VCaP (cell line): Measurements from ENCODE around the gene ZSWIM5.
"Not testable (repeated sequence)": the region's sequence is repeated elsewhere in the genome, so short reads cannot be mapped to it uniquely, and the experiment has no call there.

Source experiments
- H3K27ac ChIP-seq: fragments of 450-650 bp; 2 replicates; pipeline ENCODE4 v1.5.1; 2017
- TF ChIP-seq, protein P1 (sequence below): fragments of 450-650 bp; conservative IDR thresholded peaks from 2 replicates; pipeline ENCODE4 v1.5.1; 2017; ENCODE audit warnings: mild to moderate bottlenecking, moderate library complexity

The ZSWIM5 gene

DNA sequence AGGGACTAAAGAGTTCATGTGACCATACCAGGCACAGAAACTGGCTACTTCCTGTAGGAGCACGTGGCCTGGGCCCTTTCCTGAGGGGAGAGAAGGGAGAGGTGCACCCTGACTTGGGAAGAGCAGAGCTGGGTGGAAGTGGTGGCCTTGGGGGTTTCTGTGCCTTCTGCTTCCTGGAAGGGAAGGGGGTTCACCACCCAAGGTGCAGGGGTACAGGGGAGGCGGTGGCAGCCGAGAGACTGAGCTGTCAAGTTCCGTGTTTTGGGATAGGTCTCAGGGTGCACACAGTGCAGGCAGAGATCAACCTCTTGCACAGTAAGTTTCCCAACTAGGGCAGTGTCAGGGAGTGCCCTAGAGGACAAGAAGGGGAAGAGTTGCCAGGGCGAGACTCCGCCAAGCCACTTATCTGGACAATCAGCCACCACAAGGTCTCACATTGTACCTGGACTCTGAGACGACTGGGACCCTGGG, 205.4 kb downstream of the ZSWIM5 start:
- no peak overlapping the region for H3K27ac ChIP-seq
- TF ChIP-seq, protein P1, sequence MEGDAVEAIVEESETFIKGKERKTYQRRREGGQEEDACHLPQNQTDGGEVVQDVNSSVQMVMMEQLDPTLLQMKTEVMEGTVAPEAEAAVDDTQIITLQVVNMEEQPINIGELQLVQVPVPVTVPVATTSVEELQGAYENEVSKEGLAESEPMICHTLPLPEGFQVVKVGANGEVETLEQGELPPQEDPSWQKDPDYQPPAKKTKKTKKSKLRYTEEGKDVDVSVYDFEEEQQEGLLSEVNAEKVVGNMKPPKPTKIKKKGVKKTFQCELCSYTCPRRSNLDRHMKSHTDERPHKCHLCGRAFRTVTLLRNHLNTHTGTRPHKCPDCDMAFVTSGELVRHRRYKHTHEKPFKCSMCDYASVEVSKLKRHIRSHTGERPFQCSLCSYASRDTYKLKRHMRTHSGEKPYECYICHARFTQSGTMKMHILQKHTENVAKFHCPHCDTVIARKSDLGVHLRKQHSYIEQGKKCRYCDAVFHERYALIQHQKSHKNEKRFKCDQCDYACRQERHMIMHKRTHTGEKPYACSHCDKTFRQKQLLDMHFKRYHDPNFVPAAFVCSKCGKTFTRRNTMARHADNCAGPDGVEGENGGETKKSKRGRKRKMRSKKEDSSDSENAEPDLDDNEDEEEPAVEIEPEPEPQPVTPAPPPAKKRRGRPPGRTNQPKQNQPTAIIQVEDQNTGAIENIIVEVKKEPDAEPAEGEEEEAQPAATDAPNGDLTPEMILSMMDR = no peak

GRCh38 chr1:44999232-44999631, 207.2 kb downstream of the ZSWIM5 start:
- TF ChIP-seq, protein P1 = no peak
- H3K27ac ChIP-seq = no peak overlapping the region

GRCh38 chr1:44995467-44996238, 210.8 kb downstream of the ZSWIM5 start:
- H3K27ac ChIP-seq = no peak overlapping the region

DNA sequence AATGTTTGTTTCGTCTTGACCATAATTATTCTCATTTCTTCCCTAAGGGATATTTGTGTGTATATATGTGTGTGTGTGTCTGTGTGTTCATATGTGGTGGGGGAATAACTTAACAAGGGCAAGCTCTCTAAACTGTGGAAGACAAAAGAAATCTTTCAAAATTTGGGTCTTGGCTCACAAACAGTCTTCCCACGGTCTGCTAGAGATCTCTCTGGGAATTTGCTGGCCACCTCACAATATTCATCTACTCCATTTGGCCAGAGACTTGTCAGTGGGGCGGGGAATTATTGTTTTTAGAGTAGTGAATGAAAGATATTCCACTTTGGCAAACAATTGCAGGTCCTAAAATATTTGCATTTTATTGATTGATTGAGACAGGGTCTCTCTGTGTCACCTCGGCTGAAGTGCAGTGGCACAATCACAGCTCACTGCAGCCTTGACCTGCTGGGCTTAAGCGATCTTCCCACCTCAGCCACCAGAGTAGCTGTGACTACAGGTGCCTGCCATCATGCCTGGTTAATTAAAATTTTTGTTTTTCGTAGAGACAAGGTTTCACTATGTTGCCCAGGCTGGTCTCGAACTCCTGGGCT, 212.0 kb downstream of the ZSWIM5 start:
- no peak overlapping the region for H3K27ac ChIP-seq
- TF ChIP-seq, protein P1 = no peak

More at GRCh38 chr1:44995467-44996238, 210.8 kb downstream of the ZSWIM5 start:
- TF ChIP-seq, protein P1 = no peak

DNA sequence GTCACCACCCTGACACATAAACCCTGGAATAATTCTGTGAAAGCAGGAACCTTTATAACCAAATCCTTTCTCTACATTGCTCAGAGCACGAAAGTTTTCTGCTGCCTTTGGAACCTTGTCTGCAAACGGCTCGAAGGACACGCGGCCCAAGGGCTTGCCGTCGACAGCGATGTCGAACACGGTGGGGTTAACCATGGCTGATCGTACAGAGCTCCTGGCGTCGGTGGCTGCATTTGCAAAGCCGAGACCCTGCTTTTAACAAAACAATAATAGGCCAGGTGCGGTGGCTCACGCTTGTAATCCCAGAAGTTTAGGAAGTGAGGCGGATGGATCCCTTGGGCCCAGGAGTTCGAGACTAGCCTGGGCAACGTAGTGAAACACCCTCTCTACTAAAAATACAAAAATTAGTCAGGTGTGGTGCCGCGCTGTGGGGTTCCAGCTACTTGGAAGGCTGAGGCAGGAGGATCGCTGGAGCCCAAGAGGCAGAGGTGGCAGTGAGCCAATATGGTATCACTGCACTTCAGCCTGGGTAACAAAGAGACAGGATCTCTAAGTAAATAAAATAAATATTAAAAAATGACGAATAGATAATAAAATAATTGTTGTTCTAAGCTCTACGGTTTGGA, 217.8 kb downstream of the ZSWIM5 start:
- TF ChIP-seq, protein P1 = no peak
- no peak overlapping the region for H3K27ac ChIP-seq

DNA sequence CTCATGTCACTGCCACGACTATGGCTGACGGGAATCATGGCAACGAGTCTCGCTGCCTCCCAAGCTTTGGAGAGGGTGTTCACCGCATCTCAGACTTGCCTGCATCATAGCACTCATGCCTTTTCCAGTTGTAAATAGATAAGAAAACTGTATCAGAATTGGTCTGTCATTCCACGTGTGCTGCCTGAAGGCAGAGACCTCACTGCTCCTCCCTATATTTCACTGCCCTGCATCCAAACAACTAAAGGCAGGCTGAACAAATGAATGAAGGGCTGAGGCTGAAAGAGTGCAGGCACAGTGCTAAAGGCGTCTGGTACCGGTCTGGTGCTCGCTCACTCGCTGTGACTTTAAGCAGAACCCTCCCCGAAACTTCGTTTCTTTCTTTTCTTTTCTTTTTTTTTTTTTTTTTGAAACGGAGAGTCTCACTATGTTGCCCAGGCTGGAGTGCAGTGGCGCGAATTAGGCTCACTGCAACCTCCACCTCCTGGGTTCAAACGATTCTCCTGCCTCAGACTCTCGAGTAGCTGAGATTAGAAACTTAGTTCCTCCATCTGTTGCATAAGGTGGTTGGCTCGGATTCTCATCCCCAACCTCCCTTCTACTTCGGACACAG, 220.6 kb downstream of the ZSWIM5 start:
- TF ChIP-seq, protein P1 = no peak
- peak overlapping the region; percentile 68 for H3K27ac ChIP-seq

GRCh38 chr1:44977372-44977771, 229.0 kb downstream of the ZSWIM5 start:
- H3K27ac ChIP-seq = not testable (repeated sequence)
